NOMO-1 treated with dmso at 0.1 percent for 144 hours (cell line): ENCODE data around the gene WIPI1.
"Not testable (repeated sequence)": the region's sequence is repeated elsewhere in the genome, so short reads cannot be mapped to it uniquely, and the experiment has no call there.

Experiments used
- DNase-seq: peaks from one replicate; lab custom pipeline; 2025; ENCODE audit not compliant: unreplicated experiment; lab: John Stamatoyannopoulos, UW

Gene WIPI1

GRCh38 chr17:68457168-68457538 is at the start of gene WIPI1:
TSS of gene WIPI1 (minus strand) at chr17:68457496. CDS start at chr17:68457421, 75 bp downstream.
- DNase-seq = peak; percentile 59

GRCh38 chr17:68505951-68506350 is 48.7 kb upstream of the WIPI1 start:
- peak; percentile 5 for DNase-seq

DNA sequence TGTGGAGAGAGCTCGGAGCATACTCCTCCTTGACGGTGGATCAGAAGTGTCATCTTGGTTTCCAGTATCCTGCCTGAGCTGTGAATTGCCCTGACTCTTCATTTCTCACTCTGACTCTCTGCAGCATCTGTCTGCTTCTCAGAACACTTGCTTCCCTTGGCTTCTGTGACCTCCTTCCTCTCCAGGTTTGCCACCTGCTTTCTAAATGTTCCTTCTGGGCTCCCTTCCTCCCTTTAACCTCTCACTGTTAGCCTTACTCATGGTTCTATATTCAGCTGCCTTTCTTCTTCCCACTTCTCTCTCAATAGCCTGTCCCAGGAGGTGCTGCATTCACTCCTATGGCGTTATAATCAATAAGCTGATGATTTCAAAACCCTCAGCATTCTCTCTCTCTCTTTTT is 43.8 kb upstream of the WIPI1 start:
- no peak for DNase-seq

GRCh38 chr17:68499587-68499986 is 42.3 kb upstream of the WIPI1 start:
- DNase-seq = no peak

DNA sequence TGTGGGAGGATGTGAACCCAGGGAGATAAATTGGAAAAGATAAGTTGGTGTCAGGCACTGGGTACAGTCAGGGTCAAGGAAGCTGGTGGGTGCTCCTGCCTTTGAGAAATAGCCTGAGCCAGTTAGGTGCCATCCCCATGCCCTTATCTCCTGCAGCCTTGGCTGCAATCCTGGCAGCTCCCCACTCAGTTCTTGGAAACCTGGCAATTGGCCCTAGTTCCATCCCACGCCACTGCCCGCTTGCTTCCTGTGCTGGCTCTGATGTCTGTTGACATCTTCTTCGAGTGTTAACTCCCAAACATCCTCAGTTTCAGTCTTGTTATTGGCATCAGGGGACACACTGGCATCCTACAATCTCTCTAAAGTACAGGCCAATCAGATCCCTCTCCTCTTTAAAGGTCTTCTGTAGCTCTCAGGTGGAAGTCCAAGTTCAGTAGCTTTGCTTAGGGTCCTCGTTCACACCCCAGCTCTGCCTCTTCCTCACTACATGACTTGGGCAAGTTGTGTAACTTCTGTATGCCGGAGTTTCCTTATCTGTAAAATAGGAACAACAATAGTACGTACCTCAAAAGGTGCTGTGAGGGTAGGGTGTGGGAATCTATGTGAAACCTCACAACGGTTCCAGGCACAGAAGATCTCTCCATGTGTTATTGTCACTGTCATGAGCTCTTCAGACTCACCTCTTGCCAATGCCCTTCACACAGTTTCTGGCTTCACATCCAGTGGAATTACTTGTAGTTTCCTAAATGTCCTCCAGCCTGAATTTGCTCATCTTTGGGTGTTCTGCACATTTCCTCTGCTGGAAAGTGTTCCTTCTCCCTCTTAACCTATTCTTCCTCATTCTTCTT is 41.4 kb upstream of the WIPI1 start:
- DNase-seq = peak; percentile 27

DNA sequence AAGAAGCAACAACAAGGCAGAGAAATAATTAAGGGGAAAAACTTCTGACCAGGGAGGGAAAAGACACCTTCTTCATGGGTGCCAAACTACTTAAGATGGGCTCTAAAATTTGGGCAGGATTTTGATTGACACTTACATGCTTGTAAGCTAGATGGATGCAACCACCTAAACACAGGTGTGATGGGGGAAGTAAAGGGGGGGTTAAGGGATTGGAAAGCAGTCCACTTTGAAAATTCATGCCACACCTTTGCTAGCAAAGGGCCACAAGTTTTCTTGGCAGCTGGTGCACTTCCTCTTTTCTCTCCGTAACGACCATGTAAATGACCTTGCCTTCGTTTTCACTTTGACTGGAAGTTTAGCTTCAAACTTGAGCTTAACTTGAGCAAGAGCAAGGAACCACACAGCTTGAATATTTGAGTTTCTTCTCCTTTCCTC is 40.6 kb upstream of the WIPI1 start:
- DNase-seq = peak; percentile 83

- DNase-seq = no peak
Observed at GRCh38 chr17:68495081-68495480, 37.8 kb upstream of the WIPI1 start.

GRCh38 chr17:68492394-68493054 is 35.2 kb upstream of the WIPI1 start:
- not testable (repeated sequence) for DNase-seq

GRCh38 chr17:68491381-68492231 is 34.3 kb upstream of the WIPI1 start:
- DNase-seq = peak; percentile 81

DNA sequence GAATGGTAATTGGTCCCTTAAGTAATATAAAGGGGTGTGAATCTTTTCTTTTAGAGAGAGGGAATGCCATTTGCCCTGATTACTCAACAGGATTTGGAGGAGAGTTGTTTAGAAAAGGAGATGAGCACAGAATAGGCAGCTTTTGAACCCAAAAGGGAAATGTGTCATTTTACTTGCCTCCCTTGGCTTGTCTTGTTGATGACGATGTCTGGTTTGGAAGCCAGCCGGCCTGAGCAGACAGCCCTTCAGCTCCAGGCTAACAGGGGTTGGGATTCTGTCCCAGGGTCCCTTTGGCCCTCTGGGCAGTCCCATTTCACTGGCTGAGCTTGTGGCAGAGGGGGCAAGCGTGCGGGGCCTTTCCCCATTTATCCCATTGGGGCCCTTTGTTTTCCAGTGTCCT is 32.6 kb upstream of the WIPI1 start:
- DNase-seq = no peak

DNA sequence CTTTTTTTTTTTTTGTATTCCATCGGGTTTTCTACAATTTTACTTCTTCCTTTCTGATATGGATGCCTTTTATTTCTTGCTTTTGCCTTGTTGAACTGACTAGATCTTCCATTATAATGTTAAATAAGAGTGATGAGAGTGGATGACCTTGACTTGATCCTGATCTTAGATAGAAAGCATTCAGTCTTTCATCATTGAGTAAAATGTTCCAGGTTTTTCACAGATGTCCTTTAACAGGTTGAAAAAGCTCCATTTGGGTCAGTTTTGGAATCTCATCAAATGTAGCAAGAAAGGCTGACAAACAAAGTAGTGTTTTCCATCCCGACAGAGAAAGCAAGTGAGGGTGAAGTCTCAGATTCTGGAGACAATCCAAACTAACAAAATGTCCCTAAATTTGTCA is 27.2 kb upstream of the WIPI1 start:
- DNase-seq = no peak

- DNase-seq = no peak
Observed at GRCh38 chr17:68482576-68483041, 25.3 kb upstream of the WIPI1 start.

GRCh38 chr17:68480885-68481284 is 23.6 kb upstream of the WIPI1 start:
- DNase-seq = no peak

DNA sequence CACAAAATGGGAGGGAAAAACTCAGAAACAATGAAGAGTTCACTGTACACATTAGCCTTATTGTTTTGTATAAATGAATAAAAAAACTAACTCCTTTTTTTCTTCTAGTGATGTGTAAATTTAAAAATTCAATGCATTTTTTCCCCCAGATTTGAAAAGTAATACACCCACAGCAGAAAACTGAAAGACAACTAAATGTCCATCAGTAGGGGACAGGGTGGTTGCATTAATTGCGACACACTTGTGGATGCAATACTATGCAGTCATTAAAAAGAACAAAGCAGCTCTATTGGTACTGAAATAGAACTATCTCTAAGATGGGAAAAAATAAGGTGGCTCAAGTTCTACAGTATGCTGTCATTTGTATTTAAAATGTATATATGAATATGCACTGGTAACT is 13.7 kb upstream of the WIPI1 start:
- no peak for DNase-seq

DNA sequence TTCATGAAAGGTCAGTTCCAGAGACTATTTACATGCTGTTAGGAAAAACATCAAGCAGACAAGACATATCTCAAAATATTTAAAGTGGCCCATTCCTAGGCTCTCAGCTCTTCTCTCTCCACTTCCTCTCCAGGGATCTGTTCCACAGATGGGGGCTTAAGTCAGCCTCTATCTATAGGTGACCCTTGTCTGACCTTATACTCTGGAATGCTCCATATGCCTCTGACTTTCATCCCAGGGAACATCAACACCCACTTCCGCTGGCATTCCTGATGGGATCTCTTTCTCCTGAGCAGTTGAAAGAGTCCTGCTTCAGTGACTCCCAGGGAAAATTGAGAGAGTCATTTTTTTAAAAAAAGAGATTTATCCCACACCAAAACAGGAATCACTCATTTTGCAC is 11.5 kb upstream of the WIPI1 start:
- DNase-seq = no peak

DNA sequence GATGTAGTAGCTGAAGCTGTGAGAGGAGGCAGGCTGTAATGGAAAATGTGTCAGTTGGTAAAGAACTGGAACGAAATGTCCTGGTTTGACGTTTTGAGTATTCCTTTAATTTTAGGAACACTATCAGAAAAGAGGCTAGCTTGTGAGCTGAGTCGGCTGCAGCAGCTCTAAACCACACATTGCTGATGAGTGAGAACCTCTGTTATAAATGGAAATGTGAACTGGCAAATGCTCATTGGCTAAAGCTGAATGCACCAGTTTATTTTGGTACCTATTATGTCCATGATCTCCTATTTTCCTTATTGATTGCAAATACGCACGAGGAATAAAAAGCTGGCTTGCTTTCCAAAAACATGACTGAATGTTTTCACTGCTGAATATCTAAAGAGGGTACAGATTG is 11.0 kb upstream of the WIPI1 start:
- DNase-seq = no peak

DNA sequence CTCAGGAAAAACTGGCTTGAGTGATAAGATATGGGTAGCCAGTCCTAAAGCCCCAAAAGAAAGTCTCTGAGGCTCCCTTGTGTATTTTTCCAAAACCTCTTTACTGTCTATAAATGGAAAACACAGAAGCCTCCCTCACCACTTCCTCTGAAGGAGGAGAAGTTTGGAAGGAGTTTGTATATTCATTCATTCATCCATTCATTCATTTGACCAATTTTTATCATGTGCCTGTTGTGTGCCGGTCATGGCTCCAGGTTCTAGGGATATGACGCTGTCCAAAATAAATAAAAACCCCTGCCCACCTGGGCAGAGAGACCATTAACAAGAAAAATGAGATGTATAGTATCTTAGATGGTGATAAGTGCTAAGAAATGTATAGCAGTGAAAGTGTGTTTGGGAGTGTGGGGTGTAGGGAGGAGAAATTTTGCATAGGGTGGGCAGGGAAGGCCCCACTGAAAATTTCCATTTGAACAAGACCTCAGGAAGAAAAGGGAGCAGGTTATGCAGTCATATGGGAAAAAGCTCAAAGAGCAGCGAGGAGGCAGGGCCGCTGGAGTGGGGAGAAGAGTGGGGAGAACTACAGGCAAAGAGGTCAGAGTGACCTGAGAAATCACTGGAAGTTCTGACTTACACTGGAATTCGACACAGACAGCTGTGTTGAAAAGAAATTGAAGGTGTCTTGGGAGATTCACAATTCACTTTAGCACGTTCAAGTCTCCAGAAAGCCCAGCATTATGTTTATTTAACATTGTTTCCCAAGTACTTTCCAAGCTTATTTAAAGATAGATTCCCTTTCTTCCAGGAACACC is 6.1 kb upstream of the WIPI1 start:
- no peak for DNase-seq

DNA sequence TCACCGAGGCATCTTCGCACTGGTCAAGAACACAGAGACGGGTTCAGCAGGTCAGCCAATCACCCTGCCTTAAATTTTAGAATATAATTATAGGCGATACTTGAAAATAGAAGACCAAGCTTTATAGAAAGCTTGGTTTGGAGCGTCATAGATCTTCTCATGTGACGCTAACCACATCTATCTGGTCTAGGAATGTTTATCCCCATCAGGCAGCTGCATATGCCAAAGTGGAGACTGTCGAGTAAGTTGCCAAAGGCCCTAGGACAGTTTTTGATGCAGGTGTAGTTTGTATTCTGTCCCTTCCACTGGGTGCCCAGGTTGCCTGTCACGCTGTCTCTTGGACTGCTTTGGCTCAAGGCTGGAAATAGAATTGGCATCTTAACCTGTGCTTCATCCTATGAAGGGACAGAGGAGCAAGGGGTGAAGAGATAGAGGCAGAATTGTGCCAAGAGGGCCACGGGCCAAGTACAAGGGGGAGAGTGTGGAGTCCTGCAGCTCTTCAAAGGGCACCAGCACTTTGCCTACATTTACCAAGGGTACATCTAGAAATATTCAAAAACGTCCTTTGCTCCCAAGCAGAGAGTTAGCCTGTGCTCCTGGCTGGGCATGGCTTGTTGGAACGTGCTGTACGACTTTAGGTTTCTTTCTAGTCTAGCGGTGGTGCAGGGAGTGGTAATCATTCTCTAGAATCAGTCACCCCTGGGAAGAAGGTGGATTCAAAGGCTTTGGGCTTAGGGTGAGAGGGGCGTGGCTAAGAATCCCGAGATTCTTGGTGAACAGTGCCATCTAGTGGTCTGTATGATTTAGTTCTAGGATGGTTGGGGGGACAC is 5.3 kb upstream of the WIPI1 start:
- peak; percentile 42 for DNase-seq

DNA sequence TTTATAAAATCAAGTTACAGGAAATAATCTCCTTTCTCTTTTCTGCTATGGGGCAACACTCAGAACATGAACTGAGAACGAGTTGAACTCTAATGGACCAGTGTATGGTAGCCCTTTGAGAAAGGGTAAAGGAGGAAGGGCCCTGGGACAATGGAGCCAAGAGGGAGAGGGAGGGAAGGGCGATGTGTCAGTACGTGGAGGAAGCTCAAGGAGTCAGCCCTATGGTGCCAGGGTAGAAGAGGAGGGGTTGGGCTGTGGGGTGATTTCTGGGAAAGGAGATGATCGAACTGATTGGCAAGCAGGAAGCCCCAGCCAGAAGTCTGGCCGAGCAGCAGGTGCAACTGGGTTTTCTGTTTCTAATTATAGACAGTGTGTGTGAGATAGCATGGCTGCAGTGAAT is 4.3 kb upstream of the WIPI1 start:
- DNase-seq = no peak

DNA sequence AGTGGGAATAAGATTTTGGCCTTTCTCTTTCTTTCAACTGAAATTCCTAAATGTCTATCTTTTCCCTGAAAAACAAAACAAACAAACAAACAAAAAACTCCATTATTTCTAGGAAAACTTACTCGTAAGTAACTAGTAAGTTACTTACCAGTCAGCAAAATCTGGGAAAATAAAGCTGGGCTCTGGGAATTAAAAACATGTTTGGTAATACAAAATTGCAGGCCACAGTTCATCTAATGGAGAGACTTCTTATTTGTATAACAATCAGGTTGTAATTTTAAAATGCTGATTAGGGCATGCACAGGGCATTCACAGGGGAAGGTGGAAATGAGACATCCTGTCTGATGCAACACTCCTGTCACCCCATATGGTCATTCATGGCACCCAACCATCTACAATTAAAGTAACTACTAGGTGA is 3.8 kb upstream of the WIPI1 start:
- DNase-seq = no peak
